G401 (cell line): ENCODE results near the gene ATAD5. TPM values are rescaled to one million over a fixed set of nuclear protein-coding genes. Genes with fewer than 3 reads are reported as not detected.
"Not testable (repeated sequence)": the region's sequence is repeated elsewhere in the genome, so short reads cannot be mapped to it uniquely, and the experiment has no call there.

Experiments used
- DNase-seq: peaks from one replicate; pipeline ENCODE4 v3.0.0-alpha.2; 2015; ENCODE audit warnings: low spot score
- in situ Hi-C: cut with HindIII; loops from 2 replicates; pipeline ENCODE4 v1.10.0; 2016; ENCODE audit warnings: low sequenced_read_pairs, mixed read lengths
- total RNA-seq: library from RNA; depleted of rRNA; stranded (reverse); fragments of >200 nt; shearing (Covaris generic); gene quantifications from 2 replicates; pipeline ENCODE4 v1.2.3, GENCODE V29; 2014

ATAD5 gene
- total RNA-seq, 1 experiment from 2014 or later = 11.2 TPM

- in situ Hi-C loops, DNase-seq: not testable (repeated sequence)
These were observed 8.8 kb upstream of the ATAD5 start for GRCh38 chr17:30822919-30823318.

GRCh38 chr17:30823421-30823820, 8.3 kb upstream of the ATAD5 start:
- no peak for DNase-seq
- in situ Hi-C loops = no loop called here

- peak; percentile 30 for DNase-seq
- in situ Hi-C loops = no loop called here
These were observed 7.8 kb upstream of the ATAD5 start for GRCh38 chr17:30824002-30824355.

- DNase-seq = peak; percentile 92
- in situ Hi-C loops = no loop called here
These were observed 7.2 kb upstream of the ATAD5 start, which contains the start of gene CRLF3 for GRCh38 chr17:30824356-30825145. Gene CRLF3 (minus strand): TSS chr17:30824692. CDS start chr17:30824651, 41 bp downstream.

GRCh38 chr17:30827082-30827481, 4.7 kb upstream of the ATAD5 start:
- in situ Hi-C loops = no loop called here
- DNase-seq = no peak

GRCh38 chr17:30829022-30829421, 2.7 kb upstream of the ATAD5 start:
- in situ Hi-C loops = no loop called here
- no peak for DNase-seq

GRCh38 chr17:30831257-30831656, 509 bp upstream of the ATAD5 start:
- in situ Hi-C loops = no loop called here
- DNase-seq = peak; percentile 53

GRCh38 chr17:30832438-30833124, 815 bp downstream of the ATAD5 start:
- no peak for DNase-seq
- in situ Hi-C loops = no loop called here

- no peak for DNase-seq
- in situ Hi-C loops = no loop called here
These were observed 6.5 kb downstream of the ATAD5 start for GRCh38 chr17:30838202-30838807.

- in situ Hi-C loops = no loop called here
- DNase-seq = no peak
These were observed 9.0 kb downstream of the ATAD5 start for GRCh38 chr17:30840771-30841170.

GRCh38 chr17:30848021-30848420, 16.3 kb downstream of the ATAD5 start:
- in situ Hi-C loops = no loop called here
- no peak for DNase-seq

GRCh38 chr17:30854146-30854545, 22.4 kb downstream of the ATAD5 start:
- in situ Hi-C loops = no loop called here
- DNase-seq = no peak

- no peak for DNase-seq
- in situ Hi-C loops = no loop called here
These were observed 26.9 kb downstream of the ATAD5 start for GRCh38 chr17:30858556-30859250.

- in situ Hi-C loops = no loop called here
- DNase-seq = no peak
These were observed 32.9 kb downstream of the ATAD5 start for GRCh38 chr17:30864636-30865035.

- DNase-seq = no peak
- in situ Hi-C loops = no loop called here
These were observed 37.2 kb downstream of the ATAD5 start for GRCh38 chr17:30869005-30869404.

- DNase-seq = no peak
- in situ Hi-C loops = no loop called here
These were observed 54.4 kb downstream of the ATAD5 start for GRCh38 chr17:30886187-30886586.

- DNase-seq = no peak
- in situ Hi-C loops = no loop called here
These were observed 62.5 kb downstream of the ATAD5 start for GRCh38 chr17:30894236-30894635.

- in situ Hi-C loops = no loop called here
- DNase-seq = no peak
These were observed 65.5 kb downstream of the ATAD5 start for GRCh38 chr17:30897311-30897710.

GRCh38 chr17:30905742-30906100, 74.0 kb downstream of the ATAD5 start:
- in situ Hi-C loops = no loop called here
- no peak for DNase-seq
